NCI-H226 (cell line): ENCODE measurements around the gene CUBN.

ENCODE experiments used
- DNase-seq: peaks from one replicate; pipeline ENCODE4 v3.0.0-alpha.2; 2015

CUBN gene

DNA sequence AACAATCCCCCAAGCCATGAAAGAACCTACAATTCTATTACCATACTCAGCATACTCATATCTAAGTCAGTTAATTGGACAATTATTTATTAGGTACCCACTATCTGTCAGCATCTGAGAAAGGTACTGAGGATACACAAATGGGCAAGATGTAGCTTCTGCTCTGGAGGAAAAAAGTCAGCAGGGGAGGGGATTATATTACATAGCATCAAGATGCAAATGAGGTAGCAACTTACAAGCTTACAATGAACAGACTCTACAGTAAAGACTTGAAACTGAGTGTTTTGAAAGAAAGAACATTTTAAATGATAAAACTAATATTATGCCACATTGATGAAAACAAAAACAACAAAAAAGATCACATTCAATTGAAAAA lies 10.8 kb upstream of the CUBN start:
- DNase-seq, result no peak

DNA sequence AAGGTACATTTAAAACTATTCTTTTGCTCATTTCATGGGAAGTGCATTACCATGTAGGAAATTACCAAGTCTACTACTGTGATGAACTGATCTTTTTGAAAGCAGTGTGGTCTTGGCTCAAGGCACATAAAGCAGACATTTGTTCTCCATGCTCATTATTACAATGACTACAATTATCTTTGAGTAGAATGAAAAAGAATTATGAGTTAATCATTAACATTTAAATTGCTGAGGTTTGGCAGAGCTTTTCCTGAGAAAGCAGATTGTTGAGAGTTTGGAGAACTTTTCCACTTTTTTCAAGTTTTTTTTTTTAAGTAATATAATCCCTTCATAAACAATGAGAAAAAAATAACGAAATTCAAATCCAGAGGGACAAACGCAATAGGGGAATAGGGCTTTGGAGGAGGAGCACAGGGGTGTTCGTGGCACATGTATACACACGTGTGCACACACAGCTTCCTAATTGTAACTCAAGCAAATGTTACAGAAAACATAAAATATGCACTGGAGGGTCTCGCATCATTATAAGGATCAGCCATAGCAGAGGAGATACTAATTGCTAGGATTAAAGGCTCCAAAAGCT lies 8.9 kb upstream of the CUBN start:
- no peak for DNase-seq

DNA sequence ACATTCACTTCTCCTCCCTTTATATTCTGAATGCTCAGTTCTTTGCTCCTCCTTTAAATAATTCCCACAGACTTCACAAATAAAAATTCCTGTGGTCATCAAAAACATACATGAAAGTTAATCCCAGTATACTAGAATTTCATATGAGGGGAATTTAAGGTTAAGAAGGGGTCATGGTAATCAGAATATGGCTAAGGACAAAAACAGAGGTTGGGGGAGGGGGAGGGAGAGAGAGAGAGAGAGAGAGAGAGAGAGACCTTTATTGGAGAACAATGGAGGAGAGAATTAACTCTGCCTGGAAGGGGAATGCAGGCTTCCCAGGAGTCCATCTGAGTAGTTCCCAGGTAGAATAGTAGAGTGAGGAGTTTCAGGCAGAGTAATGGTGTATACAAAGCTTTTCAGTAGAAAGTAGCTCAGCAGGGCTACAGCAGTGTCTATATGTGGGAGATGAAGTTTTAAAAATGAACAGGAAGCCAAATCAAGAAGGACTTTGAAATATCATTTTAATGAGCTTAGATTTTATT lies 5.2 kb upstream of the CUBN start:
- no peak for DNase-seq

- DNase-seq, result no peak
Measured at GRCh38 chr10:17134282-17134681, 4.7 kb upstream of the CUBN start.

- no peak for DNase-seq
Measured at GRCh38 chr10:17128261-17128660, 1.4 kb downstream of the CUBN start.

GRCh38 chr10:17126327-17126726 lies 3.3 kb downstream of the CUBN start:
- no peak for DNase-seq

DNA sequence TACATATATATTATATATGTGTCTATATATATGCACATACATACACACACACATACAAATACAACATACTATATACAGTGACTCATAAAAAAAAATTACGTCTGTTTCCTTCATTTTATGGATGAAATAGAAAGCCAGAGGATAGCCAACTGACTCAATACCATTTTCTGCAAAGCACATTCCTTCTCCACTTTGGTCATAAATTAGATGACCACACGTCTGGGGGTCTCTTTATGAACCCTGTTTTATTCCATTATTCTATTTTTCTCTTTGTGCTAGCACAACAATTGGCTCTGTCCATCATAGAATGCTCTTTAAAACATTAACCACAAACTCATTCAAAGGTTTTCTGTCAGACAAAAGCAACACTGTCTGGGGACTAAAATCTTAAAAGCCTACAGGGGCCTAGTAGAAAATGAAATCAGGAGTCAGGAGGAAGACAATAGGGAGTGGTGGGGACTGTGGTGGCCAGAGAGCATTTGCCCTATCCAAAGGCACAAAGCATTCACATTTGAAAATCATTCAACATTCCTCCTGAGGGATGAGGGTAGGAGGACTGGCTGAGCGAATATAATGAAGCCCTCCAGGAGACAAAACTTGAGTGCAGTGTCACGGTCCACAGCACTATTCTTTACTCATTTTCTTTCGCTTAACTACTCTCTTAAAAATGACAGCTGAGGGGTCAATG lies 4.3 kb downstream of the CUBN start:
- DNase-seq, result no peak

DNA sequence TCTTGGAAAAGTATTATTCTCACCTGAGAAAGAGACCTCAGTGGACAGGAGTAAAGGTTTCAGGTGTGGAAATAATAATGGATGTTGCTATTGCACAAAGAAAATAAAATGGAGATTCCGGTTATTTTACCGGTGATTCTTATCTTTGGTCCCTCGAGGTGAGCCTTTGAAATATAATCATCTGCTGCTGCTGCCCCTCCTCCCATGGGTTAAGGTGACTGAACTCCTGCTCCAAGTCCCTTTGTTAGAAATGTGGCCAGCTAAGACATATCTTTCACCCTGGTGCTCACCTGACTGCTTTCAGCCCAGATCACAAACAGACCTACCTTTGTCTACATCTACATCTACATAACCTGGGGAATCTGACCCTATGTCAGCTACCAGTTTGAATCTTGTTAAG lies 5.7 kb downstream of the CUBN start:
- no peak for DNase-seq

DNA sequence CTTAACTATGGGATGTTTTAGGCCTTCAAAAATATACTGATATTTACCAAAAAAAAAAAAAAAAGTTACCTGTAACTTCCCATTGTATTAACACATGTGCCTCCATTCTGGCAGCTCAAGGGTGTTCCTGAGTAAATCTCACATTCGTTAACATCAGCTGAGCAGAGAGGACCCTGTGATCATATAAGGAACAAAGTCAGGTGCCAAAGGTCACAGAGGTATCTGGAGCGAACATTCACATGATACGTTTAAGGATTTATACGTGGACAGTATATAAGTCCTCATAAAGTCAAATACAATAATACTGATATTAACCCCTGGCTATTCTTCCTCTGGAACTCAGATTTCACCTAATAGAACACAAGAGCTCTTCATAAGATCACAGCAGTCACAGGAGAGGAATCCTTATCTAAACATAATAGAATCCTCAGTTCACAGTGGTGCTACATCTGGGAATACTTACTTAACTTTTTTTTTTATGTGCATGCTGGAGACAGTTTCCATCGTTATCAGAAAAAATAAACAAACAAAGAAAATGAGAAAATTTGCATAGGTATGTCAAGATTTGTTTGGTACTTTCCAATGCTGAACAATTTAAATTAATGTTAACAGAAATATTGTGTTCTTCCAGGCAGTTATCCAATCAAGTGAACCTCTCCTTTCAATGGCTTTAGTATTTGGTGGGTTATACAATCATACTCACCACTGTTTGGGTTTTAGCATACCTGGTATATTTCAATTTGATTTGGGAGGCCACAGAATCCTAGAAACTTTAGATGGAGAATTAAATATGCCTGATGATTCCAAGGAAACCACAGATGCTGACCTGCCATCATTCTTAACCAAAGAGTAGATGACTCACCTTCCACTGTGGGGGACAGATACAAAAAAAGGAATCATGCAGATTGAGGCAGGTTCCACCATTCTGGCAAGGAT lies 6.6 kb downstream of the CUBN start:
- DNase-seq, result no peak

DNA sequence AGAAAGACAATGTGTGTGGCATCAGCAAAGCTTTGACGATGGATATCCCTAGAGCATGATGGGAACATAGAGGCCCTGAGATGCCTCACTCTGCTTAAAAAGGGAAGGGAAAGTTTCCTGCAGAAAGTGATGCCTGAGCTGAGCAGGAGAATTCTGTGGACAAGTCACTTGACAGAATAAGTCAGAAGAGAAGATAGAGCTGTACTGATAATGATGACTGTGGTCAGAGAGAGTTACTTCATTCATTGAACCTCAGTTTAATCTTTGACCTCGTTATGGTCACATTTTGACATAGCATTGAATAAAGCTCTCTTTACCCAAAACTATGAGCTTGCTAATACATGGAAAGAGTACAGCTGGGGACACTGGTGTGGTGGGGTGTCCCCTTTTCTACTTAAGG lies 7.6 kb downstream of the CUBN start:
- no peak for DNase-seq

DNA sequence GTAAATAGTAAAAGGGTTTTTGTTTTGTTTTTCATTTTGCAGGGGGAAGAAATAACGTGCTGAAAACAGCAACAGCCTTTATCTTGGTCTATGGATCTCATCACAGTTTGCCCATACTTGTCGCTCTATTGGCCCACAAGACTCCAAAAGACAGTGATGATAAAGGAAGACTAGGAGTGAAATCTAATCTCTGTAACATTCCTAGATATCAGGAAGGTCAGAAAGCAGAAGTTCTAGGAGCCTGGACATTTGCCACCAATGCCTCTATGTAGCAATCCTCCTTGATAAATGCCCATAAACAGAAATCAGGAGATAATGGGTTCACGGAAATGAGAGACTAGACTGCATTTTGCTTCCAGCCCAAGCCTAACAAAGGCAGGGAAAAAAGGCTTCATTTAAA lies 8.9 kb downstream of the CUBN start:
- no peak for DNase-seq

GRCh38 chr10:17119845-17120244 lies 9.8 kb downstream of the CUBN start:
- DNase-seq, result no peak

DNA sequence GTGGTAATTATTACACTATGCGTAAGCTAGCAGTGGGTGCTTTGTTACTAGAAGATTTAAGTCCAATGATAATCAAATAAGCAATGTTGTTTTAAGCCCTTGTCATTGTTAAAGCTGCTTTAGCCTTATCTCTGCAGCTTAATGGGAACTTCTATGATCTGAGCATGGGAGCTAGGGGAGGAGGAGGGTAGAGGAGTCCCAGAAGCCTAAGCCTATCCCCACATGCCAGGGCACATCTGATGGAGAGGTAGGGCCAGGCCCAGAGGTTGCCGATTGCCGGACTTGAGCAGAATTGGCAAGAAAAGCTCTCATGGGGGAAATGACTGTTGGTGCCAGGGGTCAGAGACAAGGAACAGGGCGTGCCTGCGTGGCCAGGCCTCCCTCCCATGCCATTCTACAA lies 13.4 kb downstream of the CUBN start:
- DNase-seq, result no peak

GRCh38 chr10:17115683-17116082 lies 13.9 kb downstream of the CUBN start:
- peak; percentile 73 for DNase-seq

DNA sequence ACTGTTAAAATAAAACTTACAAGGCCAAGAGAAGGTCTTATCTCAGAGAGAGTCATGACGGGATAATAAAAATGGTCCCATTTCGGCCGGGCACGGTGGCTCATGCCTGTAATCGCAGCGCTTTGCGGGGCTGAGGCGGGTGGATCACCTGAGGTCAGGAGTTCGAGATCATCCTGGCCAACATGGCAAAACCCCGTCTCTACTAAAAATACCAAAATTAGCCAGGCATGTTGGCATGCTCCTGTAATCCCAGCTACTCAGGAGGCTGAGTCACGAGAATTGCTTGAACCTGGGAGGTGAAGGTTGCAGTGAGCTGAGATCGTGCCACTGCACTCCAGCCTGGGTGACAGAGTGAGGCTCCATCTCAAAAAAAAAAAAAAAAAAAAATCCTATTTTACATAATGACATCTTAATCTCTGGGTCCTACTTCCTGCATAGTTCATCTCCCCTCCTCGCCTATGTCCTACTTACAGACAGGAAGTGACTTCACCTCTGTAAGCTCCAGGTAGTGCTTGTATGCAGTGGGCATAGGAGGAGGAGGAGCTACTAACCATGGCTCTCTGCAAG lies 14.7 kb downstream of the CUBN start:
- peak; percentile 50 for DNase-seq

DNA sequence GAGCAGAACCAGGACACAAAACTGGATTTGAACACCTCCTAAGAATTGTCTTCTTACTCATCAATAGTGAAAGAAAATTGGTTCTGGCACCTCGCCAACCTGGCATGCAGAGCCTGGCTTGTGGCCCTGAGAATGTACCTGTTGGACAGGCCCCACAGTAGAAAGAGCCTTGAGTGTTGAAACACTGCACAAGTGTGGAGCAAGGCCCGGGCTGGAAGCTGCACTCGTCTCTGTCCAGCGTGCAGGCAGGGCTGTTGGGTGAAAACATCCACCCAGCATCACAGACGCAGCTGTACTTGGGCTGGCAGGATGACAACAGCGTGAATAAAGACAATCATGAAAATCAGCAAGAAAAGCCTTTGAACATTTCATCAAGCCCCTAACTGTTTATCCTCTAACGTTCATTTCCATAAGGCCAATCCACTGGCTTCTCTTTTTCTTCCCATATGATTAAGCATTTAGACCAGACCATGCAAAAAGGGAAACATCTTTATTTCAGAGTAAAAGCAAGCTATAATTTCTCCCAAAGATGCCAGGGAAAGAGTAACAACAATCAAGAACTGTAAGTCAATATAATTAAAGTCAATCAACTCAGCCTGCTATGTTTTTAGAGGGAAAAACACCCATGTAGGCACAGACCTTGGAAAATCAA lies 15.6 kb downstream of the CUBN start:
- DNase-seq, result no peak

DNA sequence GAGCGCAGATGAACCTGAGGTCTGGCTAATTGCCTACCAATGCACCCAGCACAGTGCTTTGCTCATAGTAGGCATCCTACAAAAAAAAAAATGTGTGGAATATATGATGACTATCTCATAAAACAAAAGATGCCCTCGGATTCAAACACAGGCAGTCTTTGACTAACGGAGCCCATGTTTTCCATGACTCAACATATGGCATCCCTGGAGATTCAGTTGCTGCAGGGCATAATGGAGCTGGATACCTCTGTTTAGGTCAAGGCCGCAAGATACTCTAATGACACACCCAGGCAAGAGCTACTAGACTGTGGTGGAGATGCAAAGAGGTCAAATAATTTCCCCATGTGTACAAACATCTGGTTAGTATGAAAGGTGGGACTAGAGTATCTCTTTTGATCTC lies 16.3 kb downstream of the CUBN start:
- peak; percentile 45 for DNase-seq

DNA sequence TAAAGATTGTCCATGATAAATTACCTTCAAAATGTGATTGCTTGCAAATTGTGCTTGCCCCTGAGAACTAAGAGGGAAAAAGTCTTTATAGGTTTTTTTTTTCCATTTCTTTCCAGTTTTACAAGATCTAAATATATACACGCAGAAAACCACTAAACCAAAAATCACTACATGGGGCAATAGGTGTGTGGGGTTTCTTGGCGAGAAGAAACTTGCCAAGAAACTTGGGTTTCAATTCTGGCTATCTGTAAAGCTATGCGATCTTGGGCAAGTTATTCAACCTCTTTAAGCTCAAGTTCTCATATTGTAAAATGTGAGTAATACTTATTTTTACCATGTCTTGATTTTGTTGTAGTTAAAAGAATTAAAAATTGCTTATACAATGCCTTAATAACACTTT lies 17.0 kb downstream of the CUBN start:
- DNase-seq, result no peak

DNA sequence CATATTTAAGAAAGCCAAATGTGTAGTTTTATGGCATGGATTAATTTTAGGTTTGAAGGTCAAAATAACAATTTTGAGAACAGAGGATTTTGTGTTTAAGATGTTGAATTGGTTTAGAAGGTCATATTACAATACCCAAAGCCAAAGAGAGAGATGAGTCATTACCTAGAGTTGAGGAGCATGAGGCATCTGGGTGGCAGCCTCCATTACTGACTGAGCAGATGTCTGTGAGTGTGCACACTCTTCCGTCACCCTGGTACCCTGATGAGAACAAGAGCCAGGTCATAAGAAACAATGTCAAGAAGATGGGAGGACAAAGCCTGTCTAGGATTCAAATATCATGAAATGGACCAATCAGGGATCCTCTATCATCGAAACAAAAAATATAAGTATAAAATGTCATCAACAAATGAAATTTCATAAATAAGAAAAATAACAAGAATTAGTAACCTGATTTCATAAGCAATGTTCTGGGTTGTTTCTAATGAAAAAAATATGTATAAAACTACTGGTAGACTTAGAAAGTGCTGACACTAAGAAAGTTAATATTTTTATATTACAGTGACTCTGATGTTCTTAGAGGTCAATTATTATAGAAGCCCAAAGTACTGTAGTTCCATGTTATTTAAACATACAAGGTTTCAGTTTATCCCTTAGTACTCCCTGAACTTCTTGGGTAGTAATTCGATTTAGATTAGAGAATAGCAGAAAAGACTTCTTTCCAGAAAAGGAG lies 20.0 kb downstream of the CUBN start:
- DNase-seq, result peak; percentile 18

DNA sequence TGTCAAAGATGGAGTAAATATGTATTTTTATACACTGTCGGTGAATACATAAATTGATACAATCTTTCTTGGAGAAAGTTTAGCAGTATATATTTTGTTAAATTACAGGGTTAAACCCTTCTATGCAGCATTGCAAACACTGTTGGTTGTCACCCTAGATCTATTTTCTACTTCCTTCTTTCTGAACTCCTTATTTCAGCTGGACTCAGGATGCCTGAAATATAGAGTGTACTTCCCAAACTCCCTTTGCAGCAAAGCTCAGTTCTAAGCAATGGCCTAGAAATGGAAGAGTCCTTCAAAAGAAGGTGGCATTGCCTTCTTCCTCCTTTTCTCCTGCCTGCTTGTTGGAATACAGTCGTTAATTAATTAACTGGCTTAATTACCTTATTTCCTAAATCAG lies 20.6 kb downstream of the CUBN start:
- no peak for DNase-seq

DNA sequence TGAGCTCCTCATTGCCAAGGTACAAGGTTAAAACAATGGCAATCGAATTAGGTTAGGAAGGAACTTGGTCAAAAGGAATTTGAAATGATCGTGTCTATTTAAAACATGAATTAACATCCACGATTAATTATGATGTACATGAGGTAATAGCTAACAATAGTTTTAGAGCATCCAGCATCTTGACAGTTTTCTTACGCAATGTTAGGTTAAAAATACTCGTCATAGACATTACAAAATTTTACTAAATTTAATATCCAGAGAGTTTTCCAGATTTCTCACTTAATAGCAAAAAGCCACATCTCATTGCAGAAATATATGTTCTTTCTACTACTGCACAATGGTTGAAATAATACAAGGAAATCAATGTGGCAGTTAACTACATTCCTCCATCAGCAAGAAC lies 22.6 kb downstream of the CUBN start:
- DNase-seq, result no peak

GRCh38 chr10:17101910-17102266 lies 27.7 kb downstream of the CUBN start:
- DNase-seq, result no peak
